ENCODE data around the gene C10orf105.

Gene C10orf105

GRCh38 chr10:71751515-71752224 lies 32.1 kb upstream of the C10orf105 start:
- no peak for DNase-seq (ENCODE audit: low spot score)

GRCh38 chr10:71750986-71751385 lies 31.4 kb upstream of the C10orf105 start:
- no peak for DNase-seq (ENCODE audit: low spot score)

- DNase-seq (ENCODE audit: low spot score) = no peak
These were observed 30.7 kb upstream of the C10orf105 start for GRCh38 chr10:71750124-71750841.

GRCh38 chr10:71749396-71749795 lies 29.8 kb upstream of the C10orf105 start:
- no peak for DNase-seq (ENCODE audit: low spot score)

GRCh38 chr10:71748671-71749191 lies 29.2 kb upstream of the C10orf105 start:
- DNase-seq (ENCODE audit: low spot score) = no peak

GRCh38 chr10:71747551-71748523 lies 28.3 kb upstream of the C10orf105 start:
- no peak for DNase-seq (ENCODE audit: low spot score)

GRCh38 chr10:71747039-71747531 lies 27.5 kb upstream of the C10orf105 start:
- DNase-seq (ENCODE audit: low spot score) = no peak

GRCh38 chr10:71746344-71747037 lies 26.9 kb upstream of the C10orf105 start:
- DNase-seq (ENCODE audit: low spot score) = no peak

- DNase-seq (ENCODE audit: low spot score) = no peak
These were observed 26.2 kb upstream of the C10orf105 start for GRCh38 chr10:71745664-71746250.

- no peak for DNase-seq (ENCODE audit: low spot score)
These were observed 25.5 kb upstream of the C10orf105 start for GRCh38 chr10:71744897-71745663.

- DNase-seq (ENCODE audit: low spot score) = no peak
These were observed 24.3 kb upstream of the C10orf105 start for GRCh38 chr10:71743866-71744265.

- DNase-seq (ENCODE audit: low spot score) = no peak
These were observed 23.7 kb upstream of the C10orf105 start for GRCh38 chr10:71743089-71743838.

GRCh38 chr10:71742301-71743088 lies 22.9 kb upstream of the C10orf105 start:
- no peak for DNase-seq (ENCODE audit: low spot score)

GRCh38 chr10:71741671-71742070 lies 22.1 kb upstream of the C10orf105 start:
- DNase-seq (ENCODE audit: low spot score) = no peak

GRCh38 chr10:71741029-71741428 lies 21.5 kb upstream of the C10orf105 start:
- no peak for DNase-seq (ENCODE audit: low spot score)

- no peak for DNase-seq (ENCODE audit: low spot score)
These were observed 20.6 kb upstream of the C10orf105 start for GRCh38 chr10:71740069-71740653.

- DNase-seq (ENCODE audit: low spot score) = no peak
These were observed 19.9 kb upstream of the C10orf105 start for GRCh38 chr10:71739358-71739900.

- no peak for DNase-seq (ENCODE audit: low spot score)
These were observed 18.2 kb upstream of the C10orf105 start for GRCh38 chr10:71737834-71738197.

All from HuH-7.5 (cell line).